IMR-90 (cell line): ENCODE measurements around the gene ACTN1. TPM values are rescaled to one million over a fixed set of nuclear protein-coding genes. Genes with fewer than 3 reads are reported as not detected.

Experiments used
- ATAC-seq: fragments of 200-7000 bp; cut with Tn5 transposase; 2 replicates; pipeline ENCODE4 v1.9.1; 2020; ENCODE audit warnings: low read depth, mild to moderate bottlenecking, moderate library complexity
- BruUV-seq: library from RNA; stranded (reverse); fragments of 400-500 nt; replicated peaks from 2 replicates; lab custom pipeline; 2021; lab: Mats Ljungman, UMichigan
- CTCF ChIA-PET: fragments of 300-600 bp; formaldehyde crosslinking; extraction: SDS; loops from one replicate; lab custom pipeline; 2021; ENCODE audit warnings: antibody characterized with exemption; lab: Yijun Ruan, JAX
- POLR2A ChIA-PET: fragments of 300-600 bp; sonication (Branson Sonifier 250); formaldehyde crosslinking; loops from one replicate; lab custom pipeline; 2022; ENCODE audit warnings: antibody characterized with exemption; ENCODE audit not compliant: unreplicated experiment; lab: Charles Lee
- DNase-seq: peaks from one replicate; pipeline ENCODE4 v3.0.0; 2013
- H2AFZ ChIP-seq: replicated peaks from 2 replicates; pipeline ENCODE3; 2013; ENCODE audit warnings: low read length, mild to moderate bottlenecking; ENCODE audit not compliant: poor library complexity
- H2AK5ac ChIP-seq: 2 replicates; pipeline ENCODE4 v1.6.1; 2013; ENCODE audit warnings: low read depth, low read length, inconsistent platforms
- H2AK9ac ChIP-seq: replicated peaks from 2 replicates; pipeline ENCODE3; 2013; ENCODE audit warnings: mild to moderate bottlenecking, low read depth, low read length, moderate library complexity; ENCODE audit not compliant: poor library complexity
- H2BK120ac ChIP-seq: 2 replicates; pipeline ENCODE4 v1.6.1; 2013; ENCODE audit warnings: low read depth, low read length, inconsistent platforms
- H2BK15ac ChIP-seq: 3 replicates; pipeline ENCODE4 v1.6.1; 2013; ENCODE audit warnings: low read depth, low read length, inconsistent platforms
- H2BK20ac ChIP-seq: 2 replicates; pipeline ENCODE4 v1.6.1; 2013; ENCODE audit warnings: low read depth, mild to moderate bottlenecking, inconsistent platforms, low read length, moderate library complexity
- H2BK5ac ChIP-seq: 2 replicates; pipeline ENCODE4 v1.6.1; 2013; ENCODE audit warnings: mild to moderate bottlenecking, low read depth, low read length, inconsistent platforms; ENCODE audit not compliant: poor library complexity, severe bottlenecking
- H3K14ac ChIP-seq: replicated peaks from 2 replicates; pipeline ENCODE4 v1.6.1; 2013; ENCODE audit warnings: low read depth, low read length, inconsistent platforms
- H3K18ac ChIP-seq: 2 replicates; pipeline ENCODE4 v1.6.1; 2013; ENCODE audit warnings: low read depth, low read length, control low read depth
- H3K23ac ChIP-seq: 2 replicates; pipeline ENCODE4 v1.6.1; 2013; ENCODE audit warnings: low read depth, low read length, inconsistent platforms
- H3K27ac ChIP-seq: 2 replicates; pipeline ENCODE4 v1.5.1; 2013; ENCODE audit warnings: mild to moderate bottlenecking, control low read depth, low read length; ENCODE audit not compliant: insufficient read depth
- H3K27me3 ChIP-seq: 2 replicates; pipeline ENCODE4 v1.6.1; 2013; ENCODE audit warnings: low read length; ENCODE audit not compliant: control insufficient read depth, insufficient read depth
- H3K36me3 ChIP-seq: 2 replicates; pipeline ENCODE4 v1.6.1; 2013; ENCODE audit warnings: low read length, mixed read lengths; ENCODE audit not compliant: control insufficient read depth, insufficient read depth
- H3K4ac ChIP-seq: 2 replicates; pipeline ENCODE4 v1.6.1; 2013; ENCODE audit warnings: low read depth, low read length, inconsistent platforms
- H3K4me1 ChIP-seq: 2 replicates; pipeline ENCODE4 v1.6.1; 2013; ENCODE audit warnings: low read length, mixed read lengths; ENCODE audit not compliant: control insufficient read depth, insufficient read depth
- H3K4me2 ChIP-seq: 2 replicates; pipeline ENCODE4 v1.6.1; 2013; ENCODE audit warnings: low read depth, mild to moderate bottlenecking, control low read depth, low read length, moderate library complexity
- H3K4me3 ChIP-seq: 2 replicates; pipeline ENCODE4 v1.5.1; 2013; ENCODE audit warnings: low read depth, mild to moderate bottlenecking, control low read depth, low read length, moderate library complexity; ENCODE audit not compliant: insufficient read depth
- H3K56ac ChIP-seq: 2 replicates; pipeline ENCODE4 v1.6.1; 2013; ENCODE audit warnings: low read length, inconsistent platforms; ENCODE audit not compliant: insufficient read depth; ENCODE audit errors: extremely low read depth
- H3K79me1 ChIP-seq, 2 experiments: 2 replicates each; pipeline ENCODE4 v1.6.1; 2013; ENCODE audit warnings: low read length in 2 of 2, inconsistent platforms in 1 of 2, low read depth in 1 of 2
- H3K9ac ChIP-seq: 2 replicates; pipeline ENCODE4 v1.6.1; 2013; ENCODE audit warnings: low read depth, low read length, control low read depth
- H3K9me1 ChIP-seq: 2 replicates; pipeline ENCODE4 v1.6.1; 2013; ENCODE audit warnings: low read length, inconsistent platforms; ENCODE audit not compliant: insufficient read depth
- H3K9me3 ChIP-seq: 2 replicates; pipeline ENCODE4 v1.6.1; 2013; ENCODE audit warnings: low read length; ENCODE audit not compliant: control insufficient read depth, insufficient read depth
- H4K20me1 ChIP-seq: 2 replicates; pipeline ENCODE4 v1.6.1; 2013; ENCODE audit warnings: low read length, inconsistent platforms; ENCODE audit not compliant: insufficient read depth
- H4K5ac ChIP-seq: 2 replicates; pipeline ENCODE4 v1.6.1; 2013; ENCODE audit warnings: mild to moderate bottlenecking, low read depth, low read length, control low read depth
- H4K8ac ChIP-seq, 2 experiments: 2 replicates each; pipeline ENCODE4 v1.6.1; 2013; ENCODE audit warnings: low read depth in 2 of 2, low read length in 2 of 2, control low read depth in 1 of 2, inconsistent platforms in 1 of 2
- H4K91ac ChIP-seq: 2 replicates; pipeline ENCODE4 v1.6.1; 2013; ENCODE audit warnings: low read depth, low read length, inconsistent platforms; ENCODE audit not compliant: insufficient read depth
- BHLHE40 ChIP-seq: fragments of 150-350 bp; IDR thresholded peaks from 2 replicates; pipeline ENCODE4 v1.6.1; 2016; ENCODE audit warnings: mild to moderate bottlenecking, low read depth, low read length
- CEBPB ChIP-seq: IDR thresholded peaks from 2 replicates; pipeline ENCODE4 v1.6.1; 2012; ENCODE audit warnings: low read depth, low read length, improper control_type of control experiment
- CHD1 ChIP-seq: IDR thresholded peaks from 2 replicates; pipeline ENCODE4 v1.6.1; 2012; ENCODE audit warnings: low read depth, low read length, improper control_type of control experiment
- CTCF ChIP-seq: conservative IDR thresholded peaks from 2 replicates; pipeline ENCODE4 v1.5.1; 2012; ENCODE audit warnings: mild to moderate bottlenecking, low read depth, low read length, improper control_type of control experiment
- ELK1 ChIP-seq: fragments of 150-350 bp; IDR thresholded peaks from 2 replicates; pipeline ENCODE4 v1.6.1; 2016; ENCODE audit warnings: low read depth, mild to moderate bottlenecking, low read length, moderate library complexity, borderline replicate concordance
- FOS ChIP-seq: fragments of 150-350 bp; IDR thresholded peaks from 2 replicates; pipeline ENCODE4 v1.6.1; 2016; ENCODE audit warnings: low read depth, low read length
- MAFK ChIP-seq: IDR thresholded peaks from 2 replicates; pipeline ENCODE4 v1.6.1; 2012; ENCODE audit warnings: low read depth, low read length, improper control_type of control experiment
- MAZ ChIP-seq: IDR thresholded peaks from 2 replicates; pipeline ENCODE4 v1.6.1; 2012; ENCODE audit warnings: low read depth, mild to moderate bottlenecking, low read length, improper control_type of control experiment, moderate library complexity, borderline replicate concordance
- MXI1 ChIP-seq: IDR thresholded peaks from 2 replicates; pipeline ENCODE4 v1.6.1; 2012; ENCODE audit warnings: low read depth, mild to moderate bottlenecking, low read length, moderate library complexity, borderline replicate concordance
- POLR2A ChIP-seq: IDR thresholded peaks from 2 replicates; pipeline ENCODE4 v1.6.1; 2012; ENCODE audit warnings: mild to moderate bottlenecking, low read depth, low read length
- RAD21 ChIP-seq: IDR thresholded peaks from 2 replicates; pipeline ENCODE4 v1.6.1; 2012; ENCODE audit warnings: low read length, improper control_type of control experiment
- RFX5 ChIP-seq: IDR thresholded peaks from 2 replicates; pipeline ENCODE4 v1.8.0; 2012; ENCODE audit warnings: low read depth, mild to moderate bottlenecking, low read length, moderate library complexity
- USF2 ChIP-seq: fragments of 150-350 bp; IDR thresholded peaks from 2 replicates; pipeline ENCODE4 v1.6.1; 2017; ENCODE audit warnings: mild to moderate bottlenecking, antibody characterized with exemption, low read length, low read depth
- dilution Hi-C: fragments of 300-500 bp; cut with HindIII; formaldehyde crosslinking; loops from one replicate; pipeline ENCODE4 v1.14.3; 2018; ENCODE audit warnings: low sequenced_read_pairs; ENCODE audit not compliant: unreplicated experiment
- in situ Hi-C: fragments of 300-500 bp; cut with MboI; formaldehyde crosslinking; loops from 3 replicates; pipeline ENCODE4 v1.14.3; 2019; ENCODE audit warnings: low sequenced_read_pairs, inconsistent platforms, mixed read lengths
- intact Hi-C: fragments of 100-400 bp; cut with micrococcal nuclease; formaldehyde crosslinking; loops from 2 replicates; pipeline ENCODE4 v1.10.0; 2022
- polyA plus RNA-seq, 3 experiments: library from polyadenylated mRNA; depleted of rRNA; stranded (reverse); fragments of >200 nt; gene quantifications; 2 replicates each; pipeline ENCODE4 v1.2.3, GENCODE V29; 2012; ENCODE audit warnings: low replicate concordance in 1 of 3
- total RNA-seq: library from RNA; depleted of rRNA; stranded (reverse); fragments of >200 nt; gene quantifications from 2 replicates; pipeline ENCODE4 v1.2.3, GENCODE V29; 2012

Gene ACTN1
- total and polyA plus RNA-seq, 2 of the 4 experiments (the other 2 are of a cell fraction), result 684 to 766 TPM

GRCh38 chr14:68828698-68829097, 150.4 kb downstream of the ACTN1 start:
- Histone ChIP-seq H3K4me2 (no peak overlapping the region), H2AK9ac (no peak overlapping the region), H2BK120ac (no peak overlapping the region), H3K9me3 (no peaks in the 10 kb centered on the region), H3K14ac (no peak overlapping the region), H2BK15ac (no peak overlapping the region), H3K18ac (no peak overlapping the region), H2BK20ac (no peak overlapping the region), H3K9me1 (peaks cover 5% of the 10 kb centered on the region; the same call in 1 of the 2 replicates), H2AK5ac (no peak overlapping the region), H3K4me1 (no peaks in the 10 kb centered on the region), H4K91ac (no peak overlapping the region), H3K56ac (no peak overlapping the region), H3K23ac (no peak overlapping the region), H2AFZ (no peak overlapping the region), H4K20me1 (no peaks in the 10 kb centered on the region), H3K4ac (no peak overlapping the region), H2BK5ac (no peak overlapping the region), H3K36me3 (no peaks in the 10 kb centered on the region), H4K8ac (no peak overlapping the region), H3K9ac (no peak overlapping the region), H3K4me3 (no peak overlapping the region), H3K27ac (no peak overlapping the region), H4K5ac (no peak overlapping the region), H3K79me1 (no peaks in the 10 kb centered on the region), H3K27me3 (no peaks in the 10 kb centered on the region)
- no TSS peak for BruUV-seq
- no peak for ATAC-seq
- in situ Hi-C loops (no loop called here), dilution Hi-C loops (no loop called here), intact Hi-C loops (no loop called here)
- no peak for TF ChIP-seq RAD21
- TF ChIP-seq RFX5, result no peak
- no peak for TF ChIP-seq POLR2A
- no peak for TF ChIP-seq MAFK
- no peak for TF ChIP-seq BHLHE40
- no peak for TF ChIP-seq MXI1
- no peak for TF ChIP-seq CTCF
- no peak for TF ChIP-seq CEBPB
- TF ChIP-seq USF2, result no peak
- no peak for TF ChIP-seq MAZ
- TF ChIP-seq FOS, result no peak
- no peak for TF ChIP-seq ELK1
- TF ChIP-seq CHD1, result no peak
- DNase-seq, result no peak
- CTCF ChIA-PET, result interaction anchor here (0.6 to 0.9 kb wide), 2 partner anchors 130 to 894 kb away, joined by 3 read pairs; no protein-coding TSS in a partner anchor
- POLR2A ChIA-PET, result no interaction called here
